Vagina (tissue), 2 donors: Measurements from ENCODE around the gene FCAMR. TPM values are rescaled to one million over a fixed set of nuclear protein-coding genes. Genes with fewer than 3 reads are reported as not detected.

Experiments
- DNase-seq, 2 donors: peaks; one replicate each; pipeline ENCODE4 v3.0.0-alpha.2; 2017; ENCODE audit errors: extremely low spot score in 2 of 2
- H3K27ac ChIP-seq: fragments of 200-600 bp; sonication (generic); one replicate; pipeline ENCODE4 v1.5.1; 2019
- H3K27me3 ChIP-seq: fragments of 200-600 bp; sonication (generic); one replicate; pipeline ENCODE4 v1.5.1; 2019
- H3K36me3 ChIP-seq, 2 donors: fragments of 200-600 bp; sonication (generic); one replicate each; pipeline ENCODE4 v1.5.1; 2017 to 2019
- H3K4me1 ChIP-seq: fragments of 200-600 bp; sonication (generic); one replicate; pipeline ENCODE4 v1.5.1; 2019
- H3K4me3 ChIP-seq, 2 donors: fragments of 200-600 bp; sonication (generic); 1 replicate in 1 of 2; 2 replicates in 1 of 2; pipeline ENCODE4 v1.5.1; 2016 to 2019
- H3K9me3 ChIP-seq: fragments of 200-600 bp; sonication (generic); one replicate; pipeline ENCODE4 v1.5.1; 2019
- POLR2A ChIP-seq, 2 donors: fragments of 450-650 bp; IDR thresholded peaks; one replicate each; pipeline ENCODE4 v1.6.1; 2017; ENCODE audit warnings: antibody characterized with exemption in 2 of 2, mild to moderate bottlenecking in 2 of 2, moderate library complexity in 2 of 2
- POLR2AphosphoS5 ChIP-seq, 2 donors: sonication (generic); formaldehyde crosslinking; IDR thresholded peaks; one replicate each; pipeline ENCODE4 v1.9.0; 2017; ENCODE audit warnings: antibody characterized with exemption in 2 of 2, mild to moderate bottlenecking in 2 of 2, low read depth in 1 of 2; ENCODE audit not compliant: insufficient read depth in 1 of 2
- intact Hi-C: fragments of 100-400 bp; cut with DNase I; formaldehyde crosslinking; loops from one replicate; pipeline ENCODE4 v1.15.1; 2023
- total RNA-seq: library from RNA; depleted of rRNA; stranded (reverse); fragments of >200 nt; gene quantifications from one replicate; pipeline ENCODE4 v1.2.3, GENCODE V29; 2016
- TF ChIP-seq, protein P1 (sequence below), 3 experiments: fragments of 450-650 bp in 2 of 3; fragments of 200-600 bp in 1 of 3; sonication (generic) in 1 of 3; IDR thresholded peaks; one replicate each; pipeline ENCODE4 v1.5.1; 2017 to 2019; ENCODE audit warnings: antibody characterized with exemption in 3 of 3, mild to moderate bottlenecking in 2 of 3, moderate library complexity in 2 of 3

Gene FCAMR
- total RNA-seq, 1 donor from 2014 or later: not detected

DNA sequence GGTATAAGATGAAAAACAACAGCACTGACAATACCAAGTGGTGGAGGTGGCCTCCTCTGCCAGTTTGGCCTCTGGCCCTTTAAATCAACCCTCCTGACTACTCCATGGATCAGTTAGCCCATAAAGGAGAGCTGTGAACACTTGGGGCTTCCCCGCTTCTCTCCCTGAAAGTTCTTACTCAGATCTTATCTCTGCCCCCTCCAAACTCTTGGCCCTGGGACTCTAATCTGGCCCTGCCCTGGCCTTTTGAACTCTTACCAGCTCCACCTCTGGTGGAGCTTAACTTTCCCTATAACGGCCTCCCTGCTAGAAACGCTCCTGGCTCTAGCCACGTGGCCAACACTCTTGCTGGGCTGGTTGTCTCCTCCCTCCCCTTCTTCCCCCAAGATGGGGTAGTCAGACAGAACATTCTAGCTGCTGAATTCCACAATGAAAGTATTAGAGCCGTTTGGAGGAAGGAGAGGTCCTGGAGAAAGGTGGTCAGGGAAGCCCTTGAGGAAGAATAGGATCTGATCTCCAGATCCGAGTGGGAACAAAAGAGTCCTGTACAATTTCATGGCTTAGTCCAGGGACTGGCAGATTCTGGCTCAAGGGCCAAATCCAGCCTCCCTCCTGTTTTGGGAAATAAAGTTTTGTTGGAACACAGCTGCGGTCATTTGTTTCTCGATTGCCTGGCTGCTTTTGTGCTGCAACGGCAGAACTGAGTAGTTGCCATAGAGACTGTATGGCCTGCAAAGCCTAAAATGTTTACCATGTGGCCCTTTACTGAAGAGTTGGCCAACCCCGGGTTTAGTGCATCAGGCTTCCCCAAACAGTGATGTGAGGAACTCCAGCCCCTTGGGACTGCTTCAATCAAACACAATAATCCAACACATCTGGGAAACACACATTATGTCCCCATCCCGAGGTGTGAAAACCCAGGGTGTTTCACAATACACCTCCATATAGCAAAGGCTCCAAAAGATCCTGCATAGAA lies 14.5 kb downstream of the FCAMR start:
- H3K4me3 ChIP-seq: no peak overlapping the region
- peaks cover 9% of the 10 kb centered on the region for H3K4me1 ChIP-seq
- H3K27ac ChIP-seq: no peak overlapping the region
- H3K9me3 ChIP-seq: no peaks in the 10 kb centered on the region
- H3K36me3 ChIP-seq: no peaks in the 10 kb centered on the region
- no peak for DNase-seq
- TF ChIP-seq POLR2AphosphoS5 (IDR thresholded peaks at IDR 0.05; ENCODE audit: insufficient read depth in 1 of 2, low read depth in 1 of 2): no peak
- TF ChIP-seq, protein P1, sequence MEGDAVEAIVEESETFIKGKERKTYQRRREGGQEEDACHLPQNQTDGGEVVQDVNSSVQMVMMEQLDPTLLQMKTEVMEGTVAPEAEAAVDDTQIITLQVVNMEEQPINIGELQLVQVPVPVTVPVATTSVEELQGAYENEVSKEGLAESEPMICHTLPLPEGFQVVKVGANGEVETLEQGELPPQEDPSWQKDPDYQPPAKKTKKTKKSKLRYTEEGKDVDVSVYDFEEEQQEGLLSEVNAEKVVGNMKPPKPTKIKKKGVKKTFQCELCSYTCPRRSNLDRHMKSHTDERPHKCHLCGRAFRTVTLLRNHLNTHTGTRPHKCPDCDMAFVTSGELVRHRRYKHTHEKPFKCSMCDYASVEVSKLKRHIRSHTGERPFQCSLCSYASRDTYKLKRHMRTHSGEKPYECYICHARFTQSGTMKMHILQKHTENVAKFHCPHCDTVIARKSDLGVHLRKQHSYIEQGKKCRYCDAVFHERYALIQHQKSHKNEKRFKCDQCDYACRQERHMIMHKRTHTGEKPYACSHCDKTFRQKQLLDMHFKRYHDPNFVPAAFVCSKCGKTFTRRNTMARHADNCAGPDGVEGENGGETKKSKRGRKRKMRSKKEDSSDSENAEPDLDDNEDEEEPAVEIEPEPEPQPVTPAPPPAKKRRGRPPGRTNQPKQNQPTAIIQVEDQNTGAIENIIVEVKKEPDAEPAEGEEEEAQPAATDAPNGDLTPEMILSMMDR (IDR thresholded peaks at IDR 0.05): no peak
- H3K27me3 ChIP-seq: no peaks in the 10 kb centered on the region
- intact Hi-C loops: no loop called here

DNA sequence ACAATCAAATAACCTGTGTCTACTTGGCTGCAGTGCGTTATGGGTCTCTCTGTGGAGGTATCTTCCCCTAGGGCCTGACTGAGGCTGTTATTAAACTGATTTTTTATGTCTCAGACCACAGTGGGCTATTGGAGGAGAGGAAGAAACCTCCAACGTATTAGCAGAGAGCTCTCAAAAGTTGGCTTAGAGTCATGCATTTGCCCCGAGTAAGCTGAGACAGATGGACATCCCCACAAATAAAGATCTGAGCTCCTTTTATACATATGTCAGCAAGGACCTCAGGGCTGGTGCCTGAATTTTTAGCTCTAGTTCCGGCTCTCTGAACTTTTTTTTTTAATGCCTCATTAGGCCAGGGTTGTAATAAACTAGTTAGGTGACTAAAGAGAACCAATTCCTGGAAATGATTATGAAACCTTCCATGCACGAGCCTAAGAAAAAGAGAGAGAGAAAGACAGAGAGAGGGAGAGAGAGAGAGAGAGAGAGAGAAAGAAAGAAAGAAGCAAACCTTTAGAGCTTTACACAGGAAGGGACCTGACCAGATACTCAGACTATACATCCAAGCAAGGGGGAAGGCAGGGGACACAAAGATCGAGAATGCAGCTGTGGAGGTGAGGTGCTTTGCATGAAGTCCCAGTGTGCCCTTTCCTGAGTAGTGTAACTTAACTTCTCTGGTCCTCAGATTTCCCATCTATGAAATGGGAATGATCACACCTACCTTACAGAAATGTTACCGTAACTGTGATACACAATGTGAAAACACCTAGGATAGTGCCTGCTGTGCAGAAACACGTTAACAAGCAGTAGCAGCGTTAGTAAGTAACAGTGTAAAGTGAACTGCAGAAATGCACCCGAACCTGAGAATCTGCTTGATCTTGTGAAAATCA lies 15.6 kb downstream of the FCAMR start:
- H3K27ac ChIP-seq: no peak overlapping the region
- H3K9me3 ChIP-seq: no peaks in the 10 kb centered on the region
- no peaks in the 10 kb centered on the region for H3K36me3 ChIP-seq
- intact Hi-C loops: no loop called here
- peaks cover 9% of the 10 kb centered on the region for H3K4me1 ChIP-seq
- no peak for DNase-seq
- TF ChIP-seq POLR2A (IDR thresholded peaks at IDR 0.05) (no peak), POLR2AphosphoS5 (IDR thresholded peaks at IDR 0.05; ENCODE audit: insufficient read depth in 1 of 2, low read depth in 1 of 2) (no peak)
- TF ChIP-seq, protein P1 (IDR thresholded peaks at IDR 0.05): no peak
- H3K27me3 ChIP-seq: no peaks in the 10 kb centered on the region
- H3K4me3 ChIP-seq: no peak overlapping the region

DNA sequence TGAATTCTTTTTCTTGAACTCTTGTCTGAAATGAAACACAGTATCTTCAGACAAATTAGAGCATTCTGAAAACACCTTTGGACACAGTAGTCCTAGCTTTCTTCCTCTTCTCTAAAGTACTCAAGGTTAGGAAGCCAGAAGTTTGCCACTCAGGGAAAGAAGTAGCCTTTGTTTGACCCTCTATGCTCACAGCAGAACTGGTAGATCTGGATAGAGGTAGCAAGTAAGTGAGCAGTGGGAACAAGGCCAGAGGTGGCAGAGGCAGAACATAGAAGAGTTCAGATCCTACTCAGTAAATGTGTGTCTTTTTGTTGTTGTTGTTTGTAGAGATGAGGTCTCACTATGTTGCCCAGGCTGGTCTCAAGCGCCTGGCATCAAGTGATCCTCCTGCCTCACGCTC lies 16.6 kb downstream of the FCAMR start:
- no peak for DNase-seq
- Histone ChIP-seq H3K9me3 (no peaks in the 10 kb centered on the region), H3K27ac (no peak overlapping the region), H3K27me3 (no peaks in the 10 kb centered on the region), H3K4me1 (peaks cover 9% of the 10 kb centered on the region), H3K4me3 (no peak overlapping the region), H3K36me3 (no peaks in the 10 kb centered on the region)
- intact Hi-C loops: no loop called here
- TF ChIP-seq POLR2A (IDR thresholded peaks at IDR 0.05) (no peak), POLR2AphosphoS5 (IDR thresholded peaks at IDR 0.05; ENCODE audit: insufficient read depth in 1 of 2, low read depth in 1 of 2) (no peak)
- TF ChIP-seq, protein P1 (IDR thresholded peaks at IDR 0.05): no peak

DNA sequence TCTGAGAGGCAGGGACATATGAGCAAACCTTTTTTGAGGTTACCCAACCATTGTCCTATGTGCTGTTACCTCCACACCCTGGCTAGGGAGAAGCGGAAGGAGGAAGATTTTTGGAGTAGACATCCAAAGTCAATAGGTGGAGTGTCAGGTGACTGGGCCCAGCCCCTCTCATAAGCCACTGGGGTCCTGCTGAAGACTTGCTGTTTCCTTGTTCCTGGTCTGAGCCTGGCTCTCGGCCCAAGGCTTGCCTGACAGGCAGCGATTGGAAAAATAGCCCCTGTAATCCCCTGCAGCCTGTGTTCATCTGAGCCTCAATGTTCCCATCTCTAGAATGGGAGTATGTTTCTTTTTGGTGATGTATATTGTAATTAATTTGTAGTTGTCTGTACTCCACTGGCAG lies 17.1 kb downstream of the FCAMR start:
- no peak overlapping the region for H3K4me3 ChIP-seq
- TF ChIP-seq POLR2A (IDR thresholded peaks at IDR 0.05) (no peak), POLR2AphosphoS5 (IDR thresholded peaks at IDR 0.05; ENCODE audit: insufficient read depth in 1 of 2, low read depth in 1 of 2) (no peak)
- TF ChIP-seq, protein P1 (IDR thresholded peaks at IDR 0.05): no peak
- no peaks in the 10 kb centered on the region for H3K27me3 ChIP-seq
- H3K27ac ChIP-seq: no peak overlapping the region
- H3K36me3 ChIP-seq: no peaks in the 10 kb centered on the region
- peaks cover 9% of the 10 kb centered on the region for H3K4me1 ChIP-seq
- intact Hi-C loops: no loop called here
- no peaks in the 10 kb centered on the region for H3K9me3 ChIP-seq
- DNase-seq: no peak
